Gastroesophageal sphincter (tissue), 4 donors: Measurements from ENCODE around the gene WDR26. TPM values are rescaled to one million over a fixed set of nuclear protein-coding genes. Genes with fewer than 3 reads are reported as not detected.

Source experiments
- ATAC-seq: fragments of 150-250 bp; one replicate; pipeline ENCODE4 v1.9.1; 2016; ENCODE audit warnings: mild to moderate bottlenecking, moderate library complexity
- H3K27ac ChIP-seq, 4 donors: fragments of 200-600 bp; sonication (generic) in 3 of 4; 1 replicate in 3 of 4; 2 replicates in 1 of 4; pipeline ENCODE4 v1.5.1; 2016 to 2019
- H3K27me3 ChIP-seq: fragments of 200-600 bp; sonication (generic); one replicate; pipeline ENCODE4 v1.5.1; 2019
- H3K36me3 ChIP-seq, 2 donors: fragments of 200-600 bp; sonication (generic); one replicate each; pipeline ENCODE4 v1.5.1; 2019; ENCODE audit warnings: control low read depth in 1 of 2
- H3K4me1 ChIP-seq, 3 donors: fragments of 200-600 bp; sonication (generic); 1 replicate in 2 of 3; 2 replicates in 1 of 3; pipeline ENCODE4 v1.5.1; 2016 to 2019; ENCODE audit warnings: control low read depth in 2 of 3
- H3K4me3 ChIP-seq, 2 donors: fragments of 200-600 bp; sonication (generic); one replicate each; pipeline ENCODE4 v1.5.1; 2019; ENCODE audit warnings: mild to moderate bottlenecking in 1 of 2, moderate library complexity in 1 of 2
- H3K9me3 ChIP-seq, 3 donors: fragments of 200-600 bp; sonication (generic); one replicate each; pipeline ENCODE4 v1.5.1; 2017 to 2019; ENCODE audit warnings: control low read depth in 2 of 3
- EP300 ChIP-seq: sonication (generic); formaldehyde crosslinking; IDR thresholded peaks from one replicate; pipeline ENCODE4 v1.6.1; 2017; ENCODE audit warnings: antibody characterized with exemption, mild to moderate bottlenecking
- POLR2A ChIP-seq, 2 donors: fragments of 450-650 bp; IDR thresholded peaks; one replicate each; pipeline ENCODE4 v1.6.1; 2017; ENCODE audit warnings: antibody characterized with exemption in 2 of 2, mild to moderate bottlenecking in 2 of 2, moderate library complexity in 1 of 2
- POLR2AphosphoS5 ChIP-seq: sonication (generic); formaldehyde crosslinking; IDR thresholded peaks from one replicate; pipeline ENCODE4 v1.6.1; 2017; ENCODE audit warnings: antibody characterized with exemption
- WGBS, 2 donors: methylation state at CpG; one replicate each; pipeline ENCODE4 v1.1.5; 2018; ENCODE audit warnings: low coverage in 1 of 2; 5-methylcytosine and 5-hydroxymethylcytosine counted together
- total RNA-seq, 4 donors: library from RNA; depleted of rRNA; stranded (reverse); fragments of >200 nt; gene quantifications; one replicate each; pipeline ENCODE4 v1.1.0, GENCODE V29; 2016
- TF ChIP-seq, protein P1 (sequence below), 4 experiments: fragments of 200-600 bp in 2 of 4; fragments of 450-650 bp in 2 of 4; sonication (generic) in 1 of 4; IDR thresholded peaks; one replicate each; pipeline ENCODE4 v1.5.1; 2017 to 2019; ENCODE audit warnings: antibody characterized with exemption in 4 of 4, mild to moderate bottlenecking in 2 of 4, moderate library complexity in 2 of 4

Gene WDR26
- total RNA-seq, 4 donors from 2014 or later = 63.9 to 94.5 (median 77.7) TPM

DNA sequence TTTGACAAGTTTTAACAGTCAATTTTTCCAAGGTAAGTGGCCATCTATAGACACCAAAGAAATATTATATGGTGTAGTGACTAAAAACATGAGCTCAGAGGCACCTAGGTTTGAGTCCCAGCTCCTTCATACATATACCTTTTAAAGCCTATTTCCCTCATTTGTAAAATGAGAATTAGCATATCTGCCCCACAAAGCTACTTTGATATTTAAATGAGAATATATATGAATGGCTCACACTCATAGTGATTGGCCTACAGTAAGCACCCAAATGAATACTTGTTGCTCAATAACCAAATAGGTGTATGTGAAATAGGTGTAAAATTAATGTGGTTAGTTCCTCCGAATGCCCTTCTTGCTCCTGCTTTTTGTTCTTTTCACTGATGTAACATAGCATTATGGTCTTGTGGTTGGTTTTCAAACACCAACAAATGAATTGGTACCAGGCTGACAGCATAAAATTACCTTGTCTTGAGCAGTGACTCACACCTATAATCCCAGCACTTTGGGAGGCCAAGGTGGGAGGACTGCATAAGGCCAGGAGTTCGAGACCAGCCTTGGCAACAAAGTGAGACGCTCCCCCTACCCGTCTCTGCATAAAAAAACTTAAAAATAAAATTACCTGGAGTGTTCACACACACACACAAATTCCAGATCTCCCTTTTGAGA, 52.6 kb downstream of the WDR26 start:
- TF ChIP-seq EP300 = no peak
- TF ChIP-seq POLR2A (IDR thresholded peaks at IDR 0.05) = no peak
- TF ChIP-seq, protein P1, sequence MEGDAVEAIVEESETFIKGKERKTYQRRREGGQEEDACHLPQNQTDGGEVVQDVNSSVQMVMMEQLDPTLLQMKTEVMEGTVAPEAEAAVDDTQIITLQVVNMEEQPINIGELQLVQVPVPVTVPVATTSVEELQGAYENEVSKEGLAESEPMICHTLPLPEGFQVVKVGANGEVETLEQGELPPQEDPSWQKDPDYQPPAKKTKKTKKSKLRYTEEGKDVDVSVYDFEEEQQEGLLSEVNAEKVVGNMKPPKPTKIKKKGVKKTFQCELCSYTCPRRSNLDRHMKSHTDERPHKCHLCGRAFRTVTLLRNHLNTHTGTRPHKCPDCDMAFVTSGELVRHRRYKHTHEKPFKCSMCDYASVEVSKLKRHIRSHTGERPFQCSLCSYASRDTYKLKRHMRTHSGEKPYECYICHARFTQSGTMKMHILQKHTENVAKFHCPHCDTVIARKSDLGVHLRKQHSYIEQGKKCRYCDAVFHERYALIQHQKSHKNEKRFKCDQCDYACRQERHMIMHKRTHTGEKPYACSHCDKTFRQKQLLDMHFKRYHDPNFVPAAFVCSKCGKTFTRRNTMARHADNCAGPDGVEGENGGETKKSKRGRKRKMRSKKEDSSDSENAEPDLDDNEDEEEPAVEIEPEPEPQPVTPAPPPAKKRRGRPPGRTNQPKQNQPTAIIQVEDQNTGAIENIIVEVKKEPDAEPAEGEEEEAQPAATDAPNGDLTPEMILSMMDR (IDR thresholded peaks at IDR 0.05) = no peak
- no peak for TF ChIP-seq POLR2AphosphoS5
- peaks cover 0 to 27% (median 0%) of the 10 kb centered on the region in 3 donors for H3K4me1 ChIP-seq
- 92 to 95% methylated on average over 3 to 4 of the region's 4 CpGs for WGBS, 2 donors
- no peak overlapping the region for H3K4me3 ChIP-seq
- no peaks in the 10 kb centered on the region for H3K9me3 ChIP-seq
- no peak for ATAC-seq
- no peaks in the 10 kb centered on the region for H3K27me3 ChIP-seq
- no peak overlapping the region for H3K27ac ChIP-seq
- H3K36me3 ChIP-seq = peaks cover 0 to 57% of the 10 kb centered on the region in 2 donors

DNA sequence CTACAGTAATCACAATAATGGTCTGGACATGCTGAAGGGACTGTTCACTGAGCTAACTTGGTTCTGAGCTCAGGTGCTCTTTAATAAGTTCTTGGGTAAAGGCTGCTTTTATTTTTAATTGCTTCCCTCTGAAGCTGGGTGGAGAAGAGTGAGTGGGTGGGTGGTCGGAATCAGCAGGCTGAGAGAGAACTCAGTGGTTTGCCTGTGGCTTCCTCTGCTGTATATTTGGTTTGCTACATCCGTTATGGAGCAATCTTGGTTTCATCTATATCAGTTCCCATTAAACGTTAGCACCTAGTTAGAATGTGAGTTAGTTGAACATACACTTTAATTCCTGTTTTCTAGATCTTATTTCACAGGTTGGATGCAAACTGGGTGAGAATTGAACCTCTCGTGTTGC, 54.6 kb downstream of the WDR26 start:
- Histone ChIP-seq H3K4me3 (no peak overlapping the region), H3K36me3 (peaks cover 0 to 68% of the 10 kb centered on the region in 2 donors), H3K4me1 (peaks cover 0 to 31% (median 0%) of the 10 kb centered on the region in 3 donors), H3K27ac (no peak overlapping the region), H3K27me3 (no peaks in the 10 kb centered on the region), H3K9me3 (no peaks in the 10 kb centered on the region)
- ATAC-seq = no peak
- TF ChIP-seq POLR2AphosphoS5 (no peak), POLR2A (IDR thresholded peaks at IDR 0.05) (no peak), EP300 (no peak)
- TF ChIP-seq, protein P1 (IDR thresholded peaks at IDR 0.05) = no peak
- 66 to 69% methylated on average over 4 of the region's 4 CpGs for WGBS, 2 donors

DNA sequence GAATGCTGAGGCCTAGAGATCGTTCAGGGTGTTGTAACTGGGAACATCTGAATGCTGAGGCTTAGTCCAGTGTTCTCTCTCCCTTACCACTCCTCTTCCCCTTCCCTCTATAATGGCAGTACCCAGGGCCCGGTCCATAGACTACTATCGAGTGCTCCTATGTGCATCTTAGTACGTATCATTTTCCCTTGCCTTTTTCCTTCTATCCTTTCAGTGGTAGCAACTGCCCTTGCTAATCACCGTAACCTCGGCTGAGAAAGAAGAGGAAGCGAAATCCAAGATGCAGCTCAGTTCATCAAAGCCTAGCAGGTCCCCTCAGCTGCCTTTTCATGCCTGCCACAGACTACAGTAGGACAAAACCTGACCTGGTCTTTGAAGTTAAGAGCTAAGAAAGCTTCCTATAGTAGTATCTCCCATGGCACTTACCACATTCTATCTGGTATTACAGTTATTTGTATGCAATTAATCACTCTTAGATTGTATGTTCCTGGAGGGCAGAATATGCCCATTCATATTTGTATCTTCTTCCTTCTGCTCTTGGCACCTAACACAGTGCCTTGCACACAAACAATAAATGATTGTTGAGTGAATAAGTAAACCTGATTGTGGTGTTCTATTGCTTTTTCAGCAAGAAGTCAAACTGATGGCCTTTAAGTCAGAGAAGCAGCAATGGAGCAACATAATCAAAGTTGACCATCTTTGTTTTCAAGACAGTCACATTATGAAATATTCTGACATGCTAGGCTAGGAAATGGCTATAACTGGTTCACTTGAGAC, 55.6 kb downstream of the WDR26 start:
- Histone ChIP-seq H3K9me3 (no peaks in the 10 kb centered on the region), H3K36me3 (peaks cover 0 to 68% of the 10 kb centered on the region in 2 donors), H3K27ac (peak overlapping the region in 1 of 4 donors; percentile 29), H3K4me1 (peaks cover 0 to 41% (median 0%) of the 10 kb centered on the region in 3 donors), H3K4me3 (no peak overlapping the region), H3K27me3 (no peaks in the 10 kb centered on the region)
- TF ChIP-seq POLR2A (IDR thresholded peaks at IDR 0.05) (no peak), EP300 (no peak), POLR2AphosphoS5 (no peak)
- TF ChIP-seq, protein P1 (IDR thresholded peaks at IDR 0.05) = no peak
- 88 to 90% methylated on average over 2 to 6 of the region's 7 CpGs for WGBS, 2 donors
- ATAC-seq = no peak

GRCh38 chr1:224377676-224378006, 57.0 kb downstream of the WDR26 start:
- ATAC-seq = no peak
- Histone ChIP-seq H3K27me3 (no peaks in the 10 kb centered on the region), H3K27ac (peak overlapping the region in 1 of 4 donors; percentile 61), H3K9me3 (no peaks in the 10 kb centered on the region), H3K4me1 (peaks cover 0 to 41% (median 0%) of the 10 kb centered on the region in 3 donors), H3K36me3 (peaks cover 0 to 78% of the 10 kb centered on the region in 2 donors), H3K4me3 (no peak overlapping the region)
- no peak for TF ChIP-seq EP300
- TF ChIP-seq POLR2AphosphoS5 = peak; percentile 59
- TF ChIP-seq POLR2A (IDR thresholded peaks at IDR 0.05) = no peak
- TF ChIP-seq, protein P1 (IDR thresholded peaks at IDR 0.05) = no peak
- WGBS, 2 donors = no CpG with 5 or more reads among the region's 2 CpGs
